ENCODE data around the gene ATL1.
"Not testable (repeated sequence)": the region's sequence is repeated elsewhere in the genome, so short reads cannot be mapped to it uniquely, and the experiment has no call there.

- not testable (repeated sequence) for TF ChIP-seq CTCF, POLR2A, EP300 (IDR thresholded peaks at IDR 0.05)
Measured at GRCh38 chr14:50552796-50553195, 7.1 kb upstream of the ATL1 start.
